ENCODE measurements around the gene WDFY4.

GRCh38 chr10:48885376-48885775 is 200.7 kb downstream of the WDFY4 start:
- TF ChIP-seq, protein P1, sequence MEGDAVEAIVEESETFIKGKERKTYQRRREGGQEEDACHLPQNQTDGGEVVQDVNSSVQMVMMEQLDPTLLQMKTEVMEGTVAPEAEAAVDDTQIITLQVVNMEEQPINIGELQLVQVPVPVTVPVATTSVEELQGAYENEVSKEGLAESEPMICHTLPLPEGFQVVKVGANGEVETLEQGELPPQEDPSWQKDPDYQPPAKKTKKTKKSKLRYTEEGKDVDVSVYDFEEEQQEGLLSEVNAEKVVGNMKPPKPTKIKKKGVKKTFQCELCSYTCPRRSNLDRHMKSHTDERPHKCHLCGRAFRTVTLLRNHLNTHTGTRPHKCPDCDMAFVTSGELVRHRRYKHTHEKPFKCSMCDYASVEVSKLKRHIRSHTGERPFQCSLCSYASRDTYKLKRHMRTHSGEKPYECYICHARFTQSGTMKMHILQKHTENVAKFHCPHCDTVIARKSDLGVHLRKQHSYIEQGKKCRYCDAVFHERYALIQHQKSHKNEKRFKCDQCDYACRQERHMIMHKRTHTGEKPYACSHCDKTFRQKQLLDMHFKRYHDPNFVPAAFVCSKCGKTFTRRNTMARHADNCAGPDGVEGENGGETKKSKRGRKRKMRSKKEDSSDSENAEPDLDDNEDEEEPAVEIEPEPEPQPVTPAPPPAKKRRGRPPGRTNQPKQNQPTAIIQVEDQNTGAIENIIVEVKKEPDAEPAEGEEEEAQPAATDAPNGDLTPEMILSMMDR (IDR thresholded peaks at IDR 0.05): no peak
- TF ChIP-seq POLR2A (IDR thresholded peaks at IDR 0.05) (no peak), EP300 (IDR thresholded peaks at IDR 0.05) (no peak)
